Measurements from ENCODE around the gene SESN3. TPM values are rescaled to one million over a fixed set of nuclear protein-coding genes. Genes with fewer than 3 reads are reported as not detected.

SESN3 gene
- total RNA-seq, 1 donor from 2014 or later = 130 TPM

GRCh38 chr11:95150956-95151684 is 79.9 kb downstream of the SESN3 start:
- TF ChIP-seq CTCF (IDR thresholded peaks at IDR 0.05; ENCODE audit: unreplicated experiment) = peak; percentile 80
- Mint-ChIP-seq H3K9me3 (no peaks in the 10 kb centered on the region), H3K36me3 (no peaks in the 10 kb centered on the region), H3K4me1 (peaks cover 53% of the 10 kb centered on the region), H3K27me3 (ENCODE audit: low read depth) (no peaks in the 10 kb centered on the region), H3K4me3 (peak overlapping the region; percentile 77), H3K27ac (peak overlapping the region; percentile 86)
- DNase-seq (ENCODE audit: low spot score in 2 of 2, unreplicated experiment in 2 of 2) = peak; percentile 77 to 85

DNA sequence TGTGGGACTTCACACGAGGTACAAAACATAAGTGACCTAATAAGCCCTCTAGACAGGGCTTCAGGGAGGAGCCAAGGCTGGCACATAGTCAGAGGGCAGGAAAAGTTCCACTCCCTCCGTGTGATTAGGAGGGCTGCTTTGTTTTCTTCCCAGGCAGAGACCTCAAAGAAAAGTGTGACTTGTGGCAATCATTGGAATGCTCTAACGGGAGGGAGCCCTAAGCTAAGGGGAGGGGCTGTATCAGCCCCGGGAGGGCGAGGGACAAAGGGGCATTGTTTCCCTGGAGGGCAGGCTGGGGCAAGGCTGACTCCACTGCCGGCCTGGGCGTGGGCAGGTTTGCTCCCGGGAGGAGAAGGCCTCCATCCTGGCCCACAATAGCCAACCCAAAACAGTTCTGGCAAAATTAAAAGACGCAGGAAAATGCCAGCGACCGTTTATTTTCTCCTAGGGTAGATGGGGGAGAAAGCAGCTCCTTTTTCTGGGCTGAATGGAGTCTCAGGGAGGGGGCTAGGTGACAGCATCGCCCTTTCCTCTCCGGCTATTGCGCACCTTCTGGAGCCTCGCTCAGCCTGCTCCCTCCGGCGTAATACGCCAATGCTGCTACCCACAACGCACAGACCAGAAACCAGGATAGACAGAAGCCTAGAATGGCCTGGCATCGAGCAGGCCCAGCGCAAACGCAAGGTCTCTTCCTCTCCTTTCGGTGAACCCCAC is 81.2 kb downstream of the SESN3 start:
- H3K4me3 Mint-ChIP-seq = peak overlapping the region; percentile 77
- no peaks in the 10 kb centered on the region for H3K9me3 Mint-ChIP-seq
- no peaks in the 10 kb centered on the region for H3K27me3 Mint-ChIP-seq (ENCODE audit: low read depth)
- peaks cover 53% of the 10 kb centered on the region for H3K4me1 Mint-ChIP-seq
- no peak for DNase-seq (ENCODE audit: low spot score in 2 of 2, unreplicated experiment in 2 of 2)
- peak overlapping the region; percentile 85 for H3K27ac Mint-ChIP-seq
- no peak for TF ChIP-seq CTCF (IDR thresholded peaks at IDR 0.05; ENCODE audit: unreplicated experiment)
- no peaks in the 10 kb centered on the region for H3K36me3 Mint-ChIP-seq

DNA sequence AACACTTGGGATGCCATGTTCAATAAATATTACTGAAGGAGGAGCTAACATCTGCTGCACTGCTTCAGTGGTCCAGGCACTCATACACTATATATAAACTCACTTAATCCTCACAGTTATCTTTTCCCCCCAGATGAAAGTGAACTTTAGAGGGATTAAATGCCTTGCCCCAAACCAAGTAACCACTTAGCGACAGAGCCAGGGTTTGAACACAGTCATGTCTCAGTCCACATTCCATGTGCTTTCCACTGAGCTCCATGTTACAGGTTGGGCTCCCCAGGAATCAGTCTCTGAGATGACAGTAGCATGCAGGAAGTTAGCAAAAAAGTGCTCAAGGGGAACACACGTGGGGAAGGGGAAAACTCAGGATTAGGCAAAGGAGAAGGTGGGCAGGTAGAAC is 82.1 kb downstream of the SESN3 start:
- TF ChIP-seq CTCF (IDR thresholded peaks at IDR 0.05; ENCODE audit: unreplicated experiment) = no peak
- no peaks in the 10 kb centered on the region for H3K27me3 Mint-ChIP-seq (ENCODE audit: low read depth)
- no peak overlapping the region for H3K4me3 Mint-ChIP-seq
- H3K36me3 Mint-ChIP-seq = no peaks in the 10 kb centered on the region
- no peaks in the 10 kb centered on the region for H3K9me3 Mint-ChIP-seq
- H3K27ac Mint-ChIP-seq = peak overlapping the region; percentile 5
- H3K4me1 Mint-ChIP-seq = peaks cover 49% of the 10 kb centered on the region
- no peak for DNase-seq (ENCODE audit: low spot score in 2 of 2, unreplicated experiment in 2 of 2)

- Mint-ChIP-seq H3K9me3 (no peaks in the 10 kb centered on the region), H3K27me3 (ENCODE audit: low read depth) (no peaks in the 10 kb centered on the region), H3K36me3 (no peaks in the 10 kb centered on the region), H3K27ac (no peak overlapping the region), H3K4me1 (peaks cover 44% of the 10 kb centered on the region), H3K4me3 (no peak overlapping the region)
- DNase-seq (ENCODE audit: low spot score in 2 of 2, unreplicated experiment in 2 of 2) = no peak
- no peak for TF ChIP-seq CTCF (IDR thresholded peaks at IDR 0.05; ENCODE audit: unreplicated experiment)
Observed at GRCh38 chr11:95148406-95148805, 82.6 kb downstream of the SESN3 start.

DNA sequence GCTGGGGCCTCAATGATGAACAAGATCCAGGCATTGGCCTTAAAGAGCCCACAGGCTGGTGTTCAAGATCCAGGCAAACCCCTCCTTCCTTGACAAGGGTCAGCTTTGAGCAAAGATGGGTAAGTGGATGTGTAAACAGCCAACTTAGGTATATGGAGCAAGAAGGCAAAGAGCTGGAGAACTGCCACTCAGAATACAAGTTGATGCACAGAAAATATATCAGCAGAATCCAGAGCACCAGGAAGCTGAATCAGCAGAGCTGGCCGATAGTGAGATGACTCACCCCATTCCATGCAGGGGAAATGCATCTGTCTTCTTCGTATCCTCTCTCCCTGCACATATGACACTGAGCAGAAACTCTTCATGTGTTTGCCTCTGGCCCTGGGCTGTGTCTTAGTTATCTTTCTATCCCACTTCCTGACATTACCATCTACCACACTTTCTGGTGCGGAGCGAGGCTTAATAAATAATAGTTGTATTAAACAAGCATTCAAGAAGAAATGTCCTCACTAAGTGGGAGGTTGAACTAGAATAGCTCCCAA is 83.6 kb downstream of the SESN3 start:
- peaks cover 39% of the 10 kb centered on the region for H3K4me1 Mint-ChIP-seq
- no peaks in the 10 kb centered on the region for H3K9me3 Mint-ChIP-seq
- H3K4me3 Mint-ChIP-seq = no peak overlapping the region
- DNase-seq (ENCODE audit: low spot score in 2 of 2, unreplicated experiment in 2 of 2) = peak in 1 of 2 experiments; percentile 53
- TF ChIP-seq CTCF (IDR thresholded peaks at IDR 0.05; ENCODE audit: unreplicated experiment) = no peak
- no peaks in the 10 kb centered on the region for H3K36me3 Mint-ChIP-seq
- H3K27me3 Mint-ChIP-seq (ENCODE audit: low read depth) = no peaks in the 10 kb centered on the region
- peak overlapping the region; percentile 68 for H3K27ac Mint-ChIP-seq
